NCI-H69 (cell line): ENCODE measurements around the gene MDGA2.
"Not testable (repeated sequence)": the region's sequence is repeated elsewhere in the genome, so short reads cannot be mapped to it uniquely, and the experiment has no call there.

ENCODE experiments used
- DNase-seq: peaks from one replicate; lab custom pipeline; 2025; lab: John Stamatoyannopoulos, UW

Gene MDGA2

DNA sequence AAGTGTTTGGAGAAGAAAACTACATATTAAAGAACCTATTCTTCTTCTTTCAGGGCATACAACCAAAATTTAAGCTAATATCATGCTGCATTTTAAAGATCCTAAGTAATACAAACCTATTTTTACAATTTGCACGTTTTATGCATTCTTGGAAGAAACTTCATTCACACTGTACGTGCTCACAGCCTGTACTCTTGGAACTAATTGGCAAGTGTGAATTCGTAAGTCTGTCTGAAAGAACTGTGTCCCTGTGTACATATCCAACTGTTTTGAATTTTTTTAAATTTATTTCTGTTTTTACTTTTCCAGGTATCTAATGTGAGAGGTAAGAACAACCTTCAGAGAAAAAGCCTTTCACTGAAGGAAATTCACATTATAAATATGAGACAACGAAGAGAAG lies 347.0 kb downstream of the MDGA2 start:
- DNase-seq = no peak

DNA sequence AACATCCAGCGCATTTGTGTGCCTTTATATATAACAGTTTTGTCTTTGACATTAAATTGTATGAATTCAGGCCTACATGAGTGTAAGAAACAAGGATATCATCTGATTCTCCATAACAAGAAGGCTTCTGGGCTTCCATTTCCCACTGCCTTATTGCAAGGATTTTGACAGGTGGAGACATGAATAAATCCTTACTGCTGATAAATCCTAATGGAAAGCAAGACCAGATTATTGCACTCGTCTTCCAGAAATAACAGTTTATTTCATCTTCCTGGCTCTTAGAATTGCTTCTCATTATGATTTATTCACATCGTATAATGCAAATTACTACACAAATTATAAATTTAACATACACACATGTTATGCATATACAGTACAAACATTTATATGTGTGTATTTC lies 348.1 kb downstream of the MDGA2 start:
- no peak for DNase-seq

DNA sequence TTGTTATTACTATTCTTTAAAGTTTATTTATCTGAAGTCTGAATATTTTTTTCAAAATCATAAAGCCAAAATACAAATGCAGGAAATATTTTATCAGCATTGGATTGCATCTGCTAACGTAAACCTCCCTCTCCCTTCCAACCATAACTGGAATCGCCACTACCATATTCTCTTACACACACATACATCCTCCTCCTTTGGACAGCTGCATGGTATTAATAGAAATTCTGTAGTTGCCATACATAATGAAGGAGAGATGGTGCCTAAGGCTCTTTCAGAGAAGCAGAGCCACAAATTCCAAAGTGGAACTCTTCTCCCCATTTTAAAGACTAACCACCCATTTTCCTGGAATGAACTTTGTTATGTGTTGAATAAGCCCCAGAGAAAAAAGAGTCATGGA lies 352.7 kb downstream of the MDGA2 start:
- DNase-seq = no peak

DNA sequence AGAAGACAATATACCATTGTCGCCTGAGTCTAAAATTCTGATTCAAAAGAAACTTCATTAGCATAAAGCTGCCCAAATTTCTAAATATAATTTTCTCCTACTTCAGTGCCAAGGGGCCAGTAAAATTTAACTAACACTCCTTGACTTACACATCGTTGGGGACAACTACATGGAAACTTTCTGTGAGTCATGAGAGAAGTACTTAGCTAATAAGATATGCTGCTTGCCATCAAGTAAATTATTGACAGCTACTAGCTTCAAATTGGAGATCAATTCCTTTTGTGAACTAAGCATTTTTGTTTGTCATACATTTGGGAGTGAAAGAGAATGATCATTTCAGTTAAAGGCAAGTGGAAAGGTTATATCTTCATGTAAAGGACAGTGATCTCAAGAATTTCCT lies 373.3 kb downstream of the MDGA2 start:
- no peak for DNase-seq

DNA sequence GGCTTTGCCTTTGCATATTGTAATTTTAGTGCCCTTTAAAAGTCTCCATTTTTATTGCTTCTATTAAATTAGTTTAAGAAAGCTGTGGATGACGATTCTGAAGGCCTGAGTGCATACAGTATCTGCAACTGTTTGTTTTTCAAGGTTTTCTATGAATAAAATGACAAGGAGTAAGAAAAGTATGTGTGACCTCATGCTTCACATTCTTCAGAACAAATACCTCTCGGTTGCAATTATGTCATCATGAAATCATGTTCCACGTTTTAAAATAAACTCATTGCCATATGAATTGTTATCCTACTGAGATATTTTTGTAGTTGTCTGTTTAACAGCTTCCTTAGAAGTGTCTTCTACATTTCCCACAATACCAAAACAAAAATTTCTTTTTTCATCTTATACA lies 374.6 kb downstream of the MDGA2 start:
- no peak for DNase-seq

DNA sequence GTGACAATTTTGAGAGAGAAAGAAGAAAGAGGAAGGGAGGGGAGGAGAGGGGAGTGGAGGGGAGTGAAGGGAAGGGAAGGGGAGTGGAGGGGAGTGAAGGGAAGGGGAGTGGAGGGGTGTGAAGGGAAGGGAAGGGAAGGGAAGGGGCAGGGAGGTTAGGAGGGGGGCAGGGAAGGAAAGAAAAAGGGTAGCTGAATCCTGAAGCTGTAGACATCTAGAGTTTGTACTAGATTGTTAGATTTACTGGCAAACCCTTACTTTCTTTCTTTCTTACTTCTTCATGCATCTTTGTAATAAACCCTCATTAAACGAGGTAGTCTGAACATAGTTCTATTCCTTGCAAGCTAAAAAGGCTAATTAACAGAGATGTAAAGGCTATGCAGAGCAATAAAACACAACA lies 378.0 kb downstream of the MDGA2 start:
- DNase-seq = no peak

DNA sequence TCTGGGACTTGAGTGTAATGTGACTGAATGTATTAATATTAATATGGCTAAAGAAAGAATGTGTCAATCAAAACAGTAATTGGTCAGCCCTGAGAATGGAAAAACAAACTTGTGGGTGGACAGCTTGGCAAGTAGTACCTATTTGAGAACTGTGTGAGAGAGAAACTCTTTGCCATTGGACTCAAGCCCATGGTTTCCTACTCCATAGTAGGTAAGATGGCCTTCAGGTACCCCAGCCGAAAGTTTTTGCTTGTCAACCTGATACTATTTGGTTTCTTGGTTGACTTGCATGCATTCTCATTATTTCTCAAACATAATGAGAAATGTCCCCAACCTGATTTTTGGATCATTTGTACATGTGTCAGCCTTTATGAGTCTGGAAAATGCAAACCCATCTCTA lies 391.1 kb downstream of the MDGA2 start:
- no peak for DNase-seq

DNA sequence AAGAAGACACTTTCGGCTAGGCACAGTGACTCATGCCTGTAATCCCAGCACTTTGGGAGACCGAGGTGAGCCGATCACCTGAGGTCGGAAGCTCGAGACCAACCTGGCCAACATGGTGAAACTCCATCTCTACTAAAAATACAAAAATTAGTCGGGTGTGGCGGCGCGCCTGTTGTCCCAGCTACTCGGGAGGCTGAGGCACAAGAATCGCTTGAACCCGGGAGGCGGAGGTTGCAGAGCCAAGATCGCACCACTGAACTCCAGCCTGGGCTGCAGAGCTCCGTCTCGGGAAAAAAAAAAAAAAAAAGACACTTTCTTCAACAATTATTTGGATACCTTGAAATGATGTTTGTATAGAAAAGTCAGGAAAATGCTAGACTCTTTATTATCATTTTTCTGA lies 393.6 kb downstream of the MDGA2 start:
- DNase-seq = not testable (repeated sequence)

DNA sequence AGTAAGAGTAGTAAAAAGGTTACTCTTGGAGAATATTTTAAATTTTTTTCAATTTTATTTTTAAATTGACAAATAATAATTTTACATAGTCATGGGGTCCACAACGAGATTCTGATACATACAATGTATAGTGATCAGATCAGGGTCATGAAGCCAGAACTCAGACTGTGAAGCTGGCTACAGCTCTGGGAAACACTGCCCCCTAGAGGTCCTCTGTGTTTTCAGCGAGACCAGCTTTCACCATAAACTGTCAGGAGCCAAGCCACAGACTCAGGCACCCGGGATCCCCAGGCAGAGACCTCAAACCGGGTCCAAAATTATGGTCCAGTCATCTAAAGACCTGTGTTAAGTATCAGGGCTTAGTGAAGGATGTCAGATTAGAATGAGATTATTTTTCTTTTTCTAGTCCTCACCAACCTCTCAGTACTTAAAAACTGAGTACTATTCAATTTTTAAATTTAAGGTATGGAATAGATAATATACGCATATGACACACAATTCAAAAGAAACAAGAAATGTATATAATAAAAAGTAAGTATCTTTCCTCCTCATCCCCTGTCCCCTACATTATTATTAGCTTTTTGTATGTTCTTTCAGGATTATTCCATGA lies 397.1 kb downstream of the MDGA2 start:
- peak; percentile 72 for DNase-seq

DNA sequence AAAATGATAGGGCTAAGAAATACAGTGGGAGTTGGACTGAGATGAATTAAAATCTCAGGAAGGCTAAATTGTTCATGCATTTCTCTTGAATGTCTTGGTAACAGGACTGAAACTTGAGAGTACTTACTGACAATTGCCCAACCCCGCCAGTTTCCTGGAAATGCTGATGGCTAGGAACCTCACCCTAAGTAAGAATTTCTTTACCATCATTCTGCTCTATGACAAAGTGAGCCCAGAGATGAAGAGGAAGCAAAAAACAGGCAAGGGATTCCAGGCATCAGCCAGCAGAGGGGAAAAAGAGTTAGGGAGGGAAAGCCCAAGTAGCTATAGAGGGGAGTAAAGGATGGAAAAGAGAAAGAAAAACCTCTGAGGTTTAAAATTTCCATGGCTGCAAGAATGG lies 397.7 kb downstream of the MDGA2 start:
- no peak for DNase-seq

DNA sequence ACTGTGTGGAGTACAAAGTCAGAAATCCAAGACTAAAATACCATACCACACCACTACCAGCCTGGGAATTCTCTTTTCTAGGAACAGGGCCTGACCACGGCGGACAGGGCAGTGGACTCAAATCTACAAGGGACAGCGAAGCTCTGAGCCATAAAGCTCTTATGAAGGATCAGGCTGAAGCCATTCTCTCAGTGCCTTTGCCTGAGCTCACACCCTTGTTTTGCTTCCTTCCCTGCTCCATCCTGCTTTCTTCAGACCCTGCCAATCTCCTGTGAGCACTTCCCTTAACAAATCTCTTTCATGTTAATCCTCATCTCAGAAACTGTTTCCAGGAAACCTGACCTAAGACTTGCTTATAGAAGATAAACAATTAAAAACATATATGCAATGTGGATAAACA lies 398.5 kb downstream of the MDGA2 start:
- DNase-seq = no peak

DNA sequence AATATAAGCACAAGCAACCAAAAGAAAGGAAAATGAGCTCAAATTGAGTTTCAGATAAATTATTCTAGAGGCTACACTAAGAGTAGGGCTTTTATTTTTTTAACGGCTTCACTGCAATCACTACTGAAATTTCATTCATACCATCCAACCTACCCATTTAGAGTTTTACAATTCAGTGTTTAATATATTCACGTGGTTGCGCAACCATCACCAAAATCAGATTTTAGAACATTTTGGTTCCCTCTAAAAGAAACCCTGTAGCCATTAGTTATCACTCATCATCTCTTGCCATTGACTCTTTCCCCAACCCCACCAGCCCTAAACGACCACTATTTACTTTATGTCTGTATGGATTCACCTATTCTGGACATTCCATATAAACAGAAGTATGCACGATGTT lies 401.5 kb downstream of the MDGA2 start:
- no peak for DNase-seq

DNA sequence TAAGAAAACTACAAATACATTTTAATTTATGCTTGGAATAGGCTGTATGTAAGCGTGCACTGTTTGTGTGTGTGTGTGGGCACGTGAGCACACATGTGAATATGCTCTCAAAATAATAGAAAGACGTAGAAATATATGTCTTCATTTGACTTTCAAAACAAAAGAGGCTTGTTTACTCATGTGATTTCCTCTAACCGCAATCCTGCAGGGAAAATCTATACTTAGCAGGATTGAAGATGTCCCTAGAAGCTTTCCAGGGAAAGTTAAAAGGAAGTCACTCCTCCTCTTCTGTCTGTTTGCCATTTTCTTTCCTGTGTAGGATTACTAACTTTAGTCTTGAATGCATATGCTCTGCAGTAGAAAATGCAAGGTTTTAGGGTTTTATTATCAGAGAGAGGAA lies 404.7 kb downstream of the MDGA2 start:
- DNase-seq = no peak

DNA sequence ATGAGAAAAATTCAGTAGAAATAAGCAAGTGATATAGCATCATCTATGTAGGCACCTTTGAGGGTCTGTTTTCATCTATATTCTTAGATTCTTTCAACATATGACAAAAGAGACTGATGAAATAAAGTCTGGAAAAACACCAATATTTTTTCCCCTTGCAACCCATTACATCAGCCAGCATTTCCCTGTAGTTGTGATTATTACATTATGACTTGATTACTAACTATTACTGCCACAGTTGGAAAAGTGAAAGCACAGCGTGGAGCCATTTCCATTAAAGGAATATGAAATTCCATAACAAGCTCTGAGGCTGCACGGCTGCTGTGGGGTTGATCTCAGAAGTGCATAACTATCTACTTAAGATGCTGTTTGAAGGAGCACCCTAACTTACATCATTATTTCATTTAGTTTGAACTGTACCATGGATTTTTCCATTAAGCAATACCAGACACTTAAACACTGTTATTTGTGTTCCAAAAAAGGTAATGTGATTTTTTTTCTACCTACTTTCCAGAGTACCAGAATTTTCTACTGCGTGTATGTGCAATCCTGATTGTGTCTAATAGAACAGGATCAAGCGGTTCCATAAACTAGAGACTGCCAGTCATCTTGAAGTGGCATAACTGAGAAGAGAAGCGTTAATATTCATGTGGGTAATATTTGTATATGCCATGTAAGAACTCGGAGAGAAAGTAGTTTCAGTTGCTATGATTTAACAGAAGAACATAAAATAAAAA lies 405.5 kb downstream of the MDGA2 start:
- peak; percentile 48 for DNase-seq

DNA sequence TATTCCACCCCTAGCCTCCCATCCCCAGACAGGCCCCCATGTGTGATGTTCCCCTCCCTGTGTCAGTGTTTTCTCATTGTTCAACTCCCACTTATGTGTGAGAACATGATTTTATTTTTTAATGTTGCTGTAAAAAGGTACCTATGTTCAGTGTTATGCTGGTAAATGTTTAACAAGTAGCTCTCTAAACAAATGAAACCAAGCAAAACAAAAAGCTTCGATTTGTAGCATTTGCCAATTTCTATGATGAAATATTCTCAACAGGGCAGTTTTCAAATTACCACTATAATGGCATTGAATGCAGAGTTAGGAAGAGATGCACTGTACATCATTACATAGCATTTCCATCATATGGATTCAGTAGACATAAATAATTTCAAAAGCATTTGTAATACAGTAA lies 410.6 kb downstream of the MDGA2 start:
- DNase-seq = no peak

DNA sequence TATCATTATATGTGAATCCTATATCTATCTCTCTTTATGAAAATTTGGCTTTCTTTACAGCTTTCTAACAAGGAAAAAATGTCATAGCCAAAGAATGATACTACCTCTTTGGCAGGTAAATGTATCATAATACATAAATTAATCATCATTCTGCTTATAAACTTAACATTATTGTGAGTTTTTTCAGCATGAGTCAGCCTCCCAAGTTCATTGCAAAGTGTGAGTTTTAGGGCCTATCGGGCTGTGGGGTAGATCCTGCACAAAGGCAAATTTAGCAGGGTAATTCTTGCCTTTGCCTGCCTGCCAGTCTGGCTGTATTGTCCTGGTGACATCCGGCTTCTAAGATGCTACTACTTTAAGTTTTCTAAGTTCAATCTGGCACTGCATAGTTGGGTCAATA lies 412.6 kb downstream of the MDGA2 start:
- DNase-seq = no peak

DNA sequence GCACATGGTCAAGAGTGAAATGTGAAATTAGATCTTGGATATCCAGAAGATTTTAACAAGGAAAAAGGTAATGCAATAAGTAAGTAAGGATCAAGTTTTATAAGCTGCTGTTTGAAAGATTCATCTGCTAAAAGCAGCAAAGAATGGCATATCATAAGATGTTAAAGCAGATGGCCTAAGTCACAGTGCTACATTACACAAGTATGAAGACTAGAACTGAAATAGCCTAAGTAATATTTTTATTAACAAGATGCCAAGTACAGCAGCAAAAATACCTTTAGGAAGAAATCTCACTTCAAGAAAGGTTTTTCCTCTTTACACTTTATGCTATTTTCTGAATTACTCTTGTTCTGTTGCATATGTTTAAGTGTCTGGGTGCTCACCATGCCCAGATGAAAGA lies 414.1 kb downstream of the MDGA2 start:
- DNase-seq = no peak

DNA sequence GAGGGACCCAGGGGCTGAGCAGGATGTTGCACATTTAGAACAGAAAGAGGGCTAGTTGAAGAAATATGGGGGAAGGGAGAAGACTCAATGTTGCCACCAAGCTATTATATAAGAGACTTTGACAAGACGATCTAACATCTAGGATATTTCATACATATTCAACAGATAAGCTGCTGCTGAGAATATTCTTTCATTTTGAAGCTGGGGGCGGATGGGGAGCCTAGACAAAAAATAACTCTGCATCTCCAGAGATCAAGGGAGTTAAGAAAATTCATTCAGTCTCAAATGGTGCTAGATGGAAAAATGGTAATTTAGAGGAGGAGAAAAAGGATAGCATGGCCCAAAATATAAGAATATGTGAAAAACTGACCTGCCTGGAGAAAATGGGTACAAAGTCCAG lies 415.6 kb downstream of the MDGA2 start:
- DNase-seq = no peak

DNA sequence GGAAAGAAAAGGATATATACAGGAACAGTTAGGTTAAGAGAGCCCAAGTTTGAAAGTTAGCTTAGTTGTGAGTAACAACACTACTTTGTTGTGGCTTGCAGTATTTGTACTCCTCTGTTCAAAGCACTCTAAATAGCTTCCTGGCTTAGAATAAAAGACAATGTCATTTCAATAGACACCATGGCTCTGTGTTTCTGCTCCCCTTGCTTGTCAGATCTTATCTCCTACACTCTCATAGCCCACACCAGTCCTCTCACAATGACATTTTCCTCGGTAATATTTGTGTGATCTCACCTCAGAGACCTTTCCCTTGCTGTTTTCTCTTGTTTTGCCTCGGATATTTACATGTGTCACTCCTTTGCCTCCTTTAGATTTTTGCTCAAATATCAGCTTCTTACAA lies 418.4 kb downstream of the MDGA2 start:
- DNase-seq = no peak

DNA sequence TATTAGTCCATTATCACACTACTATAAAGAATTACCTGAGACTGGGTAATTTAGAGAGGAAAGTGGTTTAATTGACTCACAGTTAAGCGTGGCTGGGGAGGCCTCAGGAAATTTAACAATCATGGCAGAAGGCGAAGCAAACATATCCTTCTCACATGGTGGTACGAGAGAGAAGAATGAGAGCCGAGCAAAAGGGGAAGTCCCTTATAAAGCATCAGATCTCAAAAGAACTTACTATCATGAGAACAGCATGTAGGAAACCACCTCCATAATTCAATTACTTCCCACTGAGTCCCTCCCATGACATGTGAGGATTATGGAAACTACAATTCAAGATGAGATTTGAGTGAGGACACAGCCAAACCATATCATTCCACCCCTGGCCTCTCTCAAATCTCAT lies 422.6 kb downstream of the MDGA2 start:
- no peak for DNase-seq

DNA sequence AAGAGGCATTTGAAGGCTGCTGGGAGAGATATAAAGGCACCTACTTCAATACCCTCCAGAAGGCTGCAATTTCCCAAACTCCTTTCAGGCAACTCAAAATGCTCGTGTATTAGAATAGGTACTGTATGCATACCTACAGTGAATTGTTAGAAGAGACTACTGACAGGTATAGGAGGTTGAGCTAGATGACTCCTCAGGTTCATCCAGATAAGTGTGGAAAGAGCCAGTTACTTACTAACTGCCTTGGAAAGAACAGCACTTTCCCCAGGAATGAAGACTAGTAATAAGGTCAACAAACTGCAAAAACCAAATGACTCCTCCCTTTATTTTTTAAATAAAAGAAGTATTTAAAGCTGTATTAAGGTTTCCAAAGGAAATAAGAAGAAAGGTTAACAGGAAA lies 429.0 kb downstream of the MDGA2 start:
- no peak for DNase-seq

DNA sequence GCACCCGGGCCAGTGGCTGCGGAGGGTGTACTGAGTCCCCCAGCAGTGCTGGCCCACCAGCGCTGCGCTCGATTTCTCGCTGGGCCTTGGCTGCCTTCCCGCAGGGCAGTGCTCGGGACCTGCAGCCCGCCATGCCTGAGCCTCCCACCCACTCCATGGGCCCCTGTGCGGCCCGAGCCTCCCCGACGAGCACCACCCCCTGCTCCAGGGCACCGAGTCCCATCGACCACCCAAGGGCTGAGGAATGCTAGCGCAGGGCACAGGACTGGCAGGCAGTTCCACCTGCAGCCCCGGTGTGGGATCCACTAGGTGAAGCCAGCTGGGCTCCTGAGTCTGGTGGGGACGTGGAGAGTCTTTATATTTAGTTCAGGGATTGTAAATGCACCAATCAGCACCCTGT lies 432.8 kb downstream of the MDGA2 start:
- not testable (repeated sequence) for DNase-seq

DNA sequence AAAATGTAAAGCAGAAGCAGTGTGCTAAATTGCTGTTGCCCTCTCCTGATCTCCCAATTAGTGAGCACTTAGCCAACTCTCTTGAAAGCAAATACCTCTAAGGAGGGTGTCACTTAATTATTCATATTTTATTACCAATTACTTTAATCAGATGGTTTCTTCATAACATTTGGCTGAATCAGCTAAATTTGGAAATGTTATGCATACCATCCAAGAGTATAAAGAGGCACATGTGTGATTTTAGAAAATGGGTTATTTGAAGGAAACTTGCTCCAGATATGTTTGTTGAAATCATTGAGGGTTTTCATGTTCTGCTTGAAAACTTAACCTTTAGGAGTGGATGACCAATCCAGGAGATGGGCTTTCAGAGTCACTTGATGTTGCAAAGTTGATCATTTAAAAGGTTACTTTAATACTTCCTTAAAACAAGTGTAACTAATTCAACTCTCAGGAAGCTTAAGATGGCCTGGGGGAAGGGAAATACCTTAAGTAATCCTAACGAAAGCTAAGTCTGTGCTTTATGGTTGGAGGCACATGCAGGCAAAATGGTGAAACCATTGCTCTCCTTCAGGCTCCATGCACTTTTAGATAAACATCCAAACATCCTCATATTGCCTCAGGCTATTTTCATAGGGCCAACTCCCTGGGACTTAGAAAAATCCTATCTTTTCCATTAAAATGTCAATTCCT lies 434.5 kb downstream of the MDGA2 start:
- DNase-seq = peak; percentile 45

DNA sequence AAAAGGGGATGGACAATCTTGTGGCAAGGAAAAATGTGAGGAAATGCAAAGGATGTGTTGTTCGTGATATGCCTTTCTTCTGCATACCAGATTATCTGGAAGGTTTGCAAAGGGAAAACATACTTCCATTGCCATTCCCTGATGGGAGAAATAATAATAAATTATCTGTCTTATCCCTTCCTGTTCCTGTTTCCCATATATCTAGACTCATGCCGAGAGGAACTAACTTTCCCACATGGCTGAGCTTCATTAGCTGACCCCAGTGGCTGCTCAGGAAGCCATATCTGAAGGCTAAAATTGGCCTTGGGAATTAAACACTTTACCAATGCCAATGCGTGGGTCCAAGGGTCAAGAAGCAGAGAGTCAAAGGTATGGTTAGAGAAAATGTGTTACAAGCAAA lies 439.8 kb downstream of the MDGA2 start:
- DNase-seq = no peak
